ENCODE data around the gene MIPOL1.

- no peak for TF ChIP-seq ZNF510 (CRISPR knock-in tag; IDR thresholded peaks at IDR 0.05; ENCODE audit: low read depth)
- no peak for TF ChIP-seq NFIC (IDR thresholded peaks at IDR 0.05; ENCODE audit: low read length)
- no peak for TF ChIP-seq ZNF747 (CRISPR knock-in tag; IDR thresholded peaks at IDR 0.05; ENCODE audit: borderline replicate concordance)
- TF ChIP-seq, protein P1, sequence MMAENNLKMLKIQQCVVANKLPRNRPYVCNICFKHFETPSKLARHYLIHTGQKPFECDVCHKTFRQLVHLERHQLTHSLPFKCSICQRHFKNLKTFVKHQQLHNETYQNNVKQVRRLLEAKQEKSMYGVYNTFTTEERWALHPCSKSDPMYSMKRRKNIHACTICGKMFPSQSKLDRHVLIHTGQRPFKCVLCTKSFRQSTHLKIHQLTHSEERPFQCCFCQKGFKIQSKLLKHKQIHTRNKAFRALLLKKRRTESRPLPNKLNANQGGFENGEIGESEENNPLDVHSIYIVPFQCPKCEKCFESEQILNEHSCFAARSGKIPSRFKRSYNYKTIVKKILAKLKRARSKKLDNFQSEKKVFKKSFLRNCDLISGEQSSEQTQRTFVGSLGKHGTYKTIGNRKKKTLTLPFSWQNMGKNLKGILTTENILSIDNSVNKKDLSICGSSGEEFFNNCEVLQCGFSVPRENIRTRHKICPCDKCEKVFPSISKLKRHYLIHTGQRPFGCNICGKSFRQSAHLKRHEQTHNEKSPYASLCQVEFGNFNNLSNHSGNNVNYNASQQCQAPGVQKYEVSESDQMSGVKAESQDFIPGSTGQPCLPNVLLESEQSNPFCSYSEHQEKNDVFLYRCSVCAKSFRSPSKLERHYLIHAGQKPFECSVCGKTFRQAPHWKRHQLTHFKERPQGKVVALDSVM (CRISPR knock-in tag; IDR thresholded peaks at IDR 0.05), result no peak
- TF ChIP-seq ZNF644 (CRISPR knock-in tag; IDR thresholded peaks at IDR 0.05; ENCODE audit: low read depth), result no peak
- TF ChIP-seq MAZ (IDR thresholded peaks at IDR 0.05; ENCODE audit: borderline replicate concordance, low read depth, low read length), result no peak
- no peak for TF ChIP-seq MAZ (CRISPR knock-in tag; IDR thresholded peaks at IDR 0.05; ENCODE audit: low read depth)
- TF ChIP-seq ZNF513 (CRISPR knock-in tag; conservative IDR thresholded peaks at IDR 0.05), result no peak
These were observed 392.1 kb downstream of the MIPOL1 start for GRCh38 chr14:37589715-37590427.
